GM18507 (cell line): ENCODE results near the gene FBLN2.
"Not testable (repeated sequence)": the region's sequence is repeated elsewhere in the genome, so short reads cannot be mapped to it uniquely, and the experiment has no call there.

Experiments
- DNase-seq: peaks from one replicate; pipeline ENCODE4 v3.0.0; 2011; ENCODE audit warnings: low read depth; ENCODE audit not compliant: insufficient read length; ENCODE audit errors: extremely low spot score
- FAIRE-seq: peaks from 2 replicates; lab custom pipeline; 2011; peaks lifted over from hg19 to GRCh38; lab: Jason Lieb, UNC

The FBLN2 gene

GRCh38 chr3:13562421-13562820 is 13.5 kb downstream of the FBLN2 start:
- DNase-seq, FAIRE-seq: not testable (repeated sequence)

- DNase-seq: no peak
- no peak for FAIRE-seq
Measured at GRCh38 chr3:13563321-13563720, 14.4 kb downstream of the FBLN2 start.

- FAIRE-seq (no peak), DNase-seq (no peak)
Measured at GRCh38 chr3:13563911-13564310, 15.0 kb downstream of the FBLN2 start.

- DNase-seq (no peak), FAIRE-seq (no peak)
Measured at GRCh38 chr3:13564751-13565560, 16.0 kb downstream of the FBLN2 start.

- DNase-seq (no peak), FAIRE-seq (no peak)
Measured at GRCh38 chr3:13565581-13566452, 16.9 kb downstream of the FBLN2 start.

GRCh38 chr3:13566453-13566748 is 17.5 kb downstream of the FBLN2 start:
- no peak for DNase-seq
- FAIRE-seq: no peak

GRCh38 chr3:13566769-13567310 is 17.9 kb downstream of the FBLN2 start:
- DNase-seq (no peak), FAIRE-seq (no peak)

GRCh38 chr3:13567684-13568514 is 19.0 kb downstream of the FBLN2 start:
- DNase-seq (no peak), FAIRE-seq (no peak)

- DNase-seq (no peak), FAIRE-seq (no peak)
Measured at GRCh38 chr3:13568515-13569028, 19.6 kb downstream of the FBLN2 start.

GRCh38 chr3:13569201-13569600 is 20.3 kb downstream of the FBLN2 start:
- DNase-seq: no peak
- FAIRE-seq: no peak

GRCh38 chr3:13569641-13570390 is 20.9 kb downstream of the FBLN2 start:
- no peak for DNase-seq
- FAIRE-seq: no peak

GRCh38 chr3:13570391-13571194 is 21.7 kb downstream of the FBLN2 start:
- FAIRE-seq (no peak), DNase-seq (no peak)

- FAIRE-seq: no peak
- DNase-seq: no peak
Measured at GRCh38 chr3:13571264-13571663, 22.3 kb downstream of the FBLN2 start.

- no peak for FAIRE-seq
- no peak for DNase-seq
Measured at GRCh38 chr3:13571831-13572750, 23.2 kb downstream of the FBLN2 start.

- DNase-seq (no peak), FAIRE-seq (no peak)
Measured at GRCh38 chr3:13572926-13573623, 24.1 kb downstream of the FBLN2 start.

GRCh38 chr3:13574083-13574797 is 25.3 kb downstream of the FBLN2 start:
- FAIRE-seq: no peak
- DNase-seq: no peak
